Stimulated activated CD4-positive, alpha-beta T cell treated with anti-CD3 and anti-CD28 coated beads, Interleukin-1b, Interleukin-23, amount 100 ng/mL, for 24 hours (primary cell): Measurements from ENCODE around the gene TENT4A.

Experiments
- DNase-seq, 4 experiments: peaks; one replicate each; pipeline ENCODE4 v3.0.0-alpha.2; 2020; ENCODE audit warnings: low read depth in 4 of 4, low spot score in 1 of 4

The TENT4A gene

GRCh38 chr5:6792911-6793471 is 79.8 kb downstream of the TENT4A start:
- no peak for DNase-seq

- no peak for DNase-seq
Measured at GRCh38 chr5:6801236-6801635, 88.0 kb downstream of the TENT4A start.

- DNase-seq = no peak
Measured at GRCh38 chr5:6803981-6804550, 90.8 kb downstream of the TENT4A start.

DNA sequence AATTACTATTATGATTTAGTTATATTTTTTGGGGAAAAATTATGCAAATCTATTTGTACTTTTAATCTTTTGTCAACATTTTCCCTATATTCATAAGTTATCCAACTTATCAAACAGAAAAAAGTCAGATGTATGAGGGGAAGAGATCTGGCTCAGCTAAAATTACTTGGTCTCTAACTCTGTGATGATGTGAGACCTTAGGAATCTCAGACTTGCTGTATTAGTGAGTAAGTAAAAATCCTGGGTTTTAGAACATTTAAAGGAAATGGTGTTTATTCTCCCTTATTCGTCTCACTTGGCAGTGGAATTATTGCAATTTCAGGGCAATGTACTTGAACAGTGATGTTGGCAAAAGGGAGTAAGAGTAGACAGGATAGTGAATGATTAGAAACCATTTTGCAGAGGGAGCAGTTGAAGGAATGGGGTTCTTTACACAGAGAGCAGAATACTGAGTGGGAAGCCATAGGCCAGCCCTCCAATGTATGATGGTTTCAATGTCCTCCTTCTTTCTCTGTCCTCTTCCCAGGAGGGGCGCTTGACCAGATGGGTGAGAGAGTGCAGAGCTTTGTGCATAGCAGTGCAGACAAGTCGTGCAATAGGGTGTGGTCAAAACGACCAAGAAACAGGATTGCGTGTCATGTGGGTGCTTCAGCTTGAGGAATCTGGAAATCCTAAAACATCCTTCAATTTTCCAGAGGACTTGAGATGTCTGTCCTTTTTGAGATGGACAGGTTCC is 91.7 kb downstream of the TENT4A start:
- DNase-seq = no peak

DNA sequence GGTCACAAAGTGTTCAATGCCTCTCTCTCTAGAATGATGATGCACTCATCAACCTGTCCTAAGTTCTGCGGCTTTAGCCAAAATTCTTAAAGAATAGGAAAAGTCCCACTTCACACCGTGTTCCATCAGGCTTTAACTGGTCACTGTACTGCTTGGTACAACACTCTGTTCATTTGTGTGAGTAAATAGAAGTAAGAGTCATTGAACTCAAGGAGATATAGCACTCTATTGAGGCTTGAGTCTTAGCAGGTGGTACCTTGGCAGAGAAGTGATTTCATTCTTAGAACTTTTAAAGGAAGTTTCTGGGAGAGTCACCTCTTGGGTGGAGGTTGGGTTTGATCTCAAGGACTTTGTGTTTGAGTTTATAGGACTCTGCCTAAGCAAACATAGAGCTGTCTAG is 92.6 kb downstream of the TENT4A start:
- DNase-seq = no peak
